ENCODE results near the gene GREM2.

- no peak for TF ChIP-seq CTCF (IDR thresholded peaks at IDR 0.05)
- no peak for TF ChIP-seq POLR2A (IDR thresholded peaks at IDR 0.05)
Measured at GRCh38 chr1:240462766-240463395, 149.1 kb downstream of the GREM2 start.
